ENCODE results near the gene FUT6. TPM values are rescaled to one million over a fixed set of nuclear protein-coding genes. Genes with fewer than 3 reads are reported as not detected.
"Not testable (repeated sequence)": the region's sequence is repeated elsewhere in the genome, so short reads cannot be mapped to it uniquely, and the experiment has no call there.

FUT6 gene
- total RNA-seq, 4 donors from 2014 or later: 3.0 TPM; not detected in 3

GRCh38 chr19:5880604-5881078, 41.1 kb upstream of the FUT6 start:
- Histone ChIP-seq H3K36me3 (no peaks in the 10 kb centered on the region), H3K9me3 (no peaks in the 10 kb centered on the region), H3K27ac (peak overlapping the region; percentile 64 to 88 (median 82)), H3K4me3 (no peak overlapping the region), H3K27me3 (peaks cover 6% of the 10 kb centered on the region), H3K4me1 (peaks cover 0 to 66% (median 12%) of the 10 kb centered on the region in 3 donors)
- TF ChIP-seq POLR2AphosphoS5 (IDR thresholded peaks at IDR 0.05) (peak; percentile 85), CTCF (IDR thresholded peaks at IDR 0.05) (no peak), POLR2A (IDR thresholded peaks at IDR 0.05) (no peak), EP300 (IDR thresholded peaks at IDR 0.05) (no peak)
- WGBS, 2 donors (ENCODE audit: low coverage in 1 of 2): 16 to 60% methylated on average over 1 to 7 of the region's 15 CpGs
- peak; percentile 96 for ATAC-seq

- H3K4me3 ChIP-seq: no peak overlapping the region
- peaks cover 0 to 66% (median 12%) of the 10 kb centered on the region in 3 donors for H3K4me1 ChIP-seq
- no peaks in the 10 kb centered on the region for H3K9me3 ChIP-seq
- H3K36me3 ChIP-seq: no peaks in the 10 kb centered on the region
- WGBS, 2 donors (ENCODE audit: low coverage in 1 of 2): no CpG with 5 or more reads among the region's 6 CpGs
- H3K27ac ChIP-seq: peak overlapping the region; percentile 64 to 88 (median 82)
- no peak for ATAC-seq
- TF ChIP-seq EP300 (IDR thresholded peaks at IDR 0.05): no peak
- TF ChIP-seq POLR2A (IDR thresholded peaks at IDR 0.05): no peak
- peaks cover 6% of the 10 kb centered on the region for H3K27me3 ChIP-seq
Measured at GRCh38 chr19:5880196-5880595, 40.7 kb upstream of the FUT6 start.

GRCh38 chr19:5877882-5878281, 38.4 kb upstream of the FUT6 start:
- ATAC-seq: no peak
- Histone ChIP-seq H3K36me3 (no peaks in the 10 kb centered on the region), H3K27ac (peak overlapping the region in 1 of 4 donors; percentile 88), H3K4me1 (peaks cover 0 to 50% (median 12%) of the 10 kb centered on the region in 3 donors), H3K4me3 (no peak overlapping the region), H3K9me3 (no peaks in the 10 kb centered on the region), H3K27me3 (peaks cover 6% of the 10 kb centered on the region)
- 57 to 79% methylated on average over 5 to 6 of the region's 9 CpGs for WGBS, 2 donors (ENCODE audit: low coverage in 1 of 2)
- TF ChIP-seq POLR2A (IDR thresholded peaks at IDR 0.05) (no peak), POLR2AphosphoS5 (IDR thresholded peaks at IDR 0.05) (no peak), CTCF (IDR thresholded peaks at IDR 0.05) (no peak)

GRCh38 chr19:5877427-5877826, 37.9 kb upstream of the FUT6 start:
- peak overlapping the region in 1 of 4 donors; percentile 88 for H3K27ac ChIP-seq
- ATAC-seq: no peak
- no peak overlapping the region for H3K4me3 ChIP-seq
- H3K9me3 ChIP-seq: no peaks in the 10 kb centered on the region
- TF ChIP-seq EP300 (IDR thresholded peaks at IDR 0.05): no peak
- TF ChIP-seq CTCF (IDR thresholded peaks at IDR 0.05): no peak
- no peak for TF ChIP-seq POLR2A (IDR thresholded peaks at IDR 0.05)
- TF ChIP-seq POLR2AphosphoS5 (IDR thresholded peaks at IDR 0.05): no peak
- H3K36me3 ChIP-seq: no peaks in the 10 kb centered on the region
- H3K4me1 ChIP-seq: peaks cover 0 to 46% (median 12%) of the 10 kb centered on the region in 3 donors
- H3K27me3 ChIP-seq: peaks cover 6% of the 10 kb centered on the region
- WGBS, 2 donors (ENCODE audit: low coverage in 1 of 2): 68% methylated on average over 5 of the region's 8 CpGs; no CpG with 5 or more reads in 1 of the 2 donors

GRCh38 chr19:5874496-5874895, 35.0 kb upstream of the FUT6 start:
- H3K36me3 ChIP-seq, H3K27ac ChIP-seq, H3K27me3 ChIP-seq, ATAC-seq, H3K4me3 ChIP-seq, H3K9me3 ChIP-seq: not testable (repeated sequence)
- 74 to 100% methylated on average over 1 to 7 of the region's 7 CpGs for WGBS, 2 donors (ENCODE audit: low coverage in 1 of 2)
- peaks cover 0 to 17% (median 0%) of the 10 kb centered on the region in 3 donors for H3K4me1 ChIP-seq

- Histone ChIP-seq H3K9me3 (no peaks in the 10 kb centered on the region), H3K36me3 (no peaks in the 10 kb centered on the region), H3K4me3 (no peak overlapping the region), H3K4me1 (peaks cover 0 to 9% (median 0%) of the 10 kb centered on the region in 3 donors), H3K27ac (no peak overlapping the region), H3K27me3 (peaks cover 6% of the 10 kb centered on the region)
- ATAC-seq: no peak
- WGBS, 2 donors (ENCODE audit: low coverage in 1 of 2): 80 to 93% methylated on average over 2 to 3 of the region's 12 CpGs
- TF ChIP-seq POLR2A (IDR thresholded peaks at IDR 0.05) (no peak), CTCF (IDR thresholded peaks at IDR 0.05) (no peak), EP300 (IDR thresholded peaks at IDR 0.05) (no peak), POLR2AphosphoS5 (IDR thresholded peaks at IDR 0.05) (no peak)
Measured at GRCh38 chr19:5873617-5874199, 34.2 kb upstream of the FUT6 start.
